ENCODE data around the gene HAUS5. TPM values are rescaled to one million over a fixed set of nuclear protein-coding genes. Genes with fewer than 3 reads are reported as not detected.

HAUS5 gene
- total and polyA plus RNA-seq, 2 of the 8 experiments (the other 6 are each of a cell fraction or from before 2014, with no cell fraction given): 13.8 to 25.7 TPM

GRCh38 chr19:35628565-35629331 lies 16.2 kb downstream of the HAUS5 start, which contains the start of gene RBM42:
RBM42 (plus strand) TSS chr19:35629036; CDS start chr19:35629154, 118 bp downstream.
- H3K56ac ChIP-seq (replicated peaks; ENCODE audit: insufficient read length, low read depth, low read length): peak within 1 kb of the TSS; percentile 40
- peak within 1 kb of the TSS; percentile 66 to 95 (median 83) for H3K4me3 ChIP-seq (ENCODE audit: extremely low read depth in 1 of 4, insufficient read depth in 2 of 4, low read depth in 3 of 4, low read length in 4 of 4)
- FAIRE-seq: peak; percentile 97
- H3K23ac ChIP-seq (ENCODE audit: insufficient read length): no peak within 1 kb of the TSS
- DNase-seq (ENCODE audit: low read depth in 1 of 2, low spot score in 2 of 2): peak; percentile 97 to 100
- peak within 1 kb of the TSS; percentile 61 for H4K5ac ChIP-seq (ENCODE audit: insufficient read length, low read depth, low read length)
- H3K4ac ChIP-seq (replicated peaks; ENCODE audit: insufficient read length, low read depth, low read length): peak within 1 kb of the TSS; percentile 69
- WGBS, 2 experiments (ENCODE audit: extremely low coverage in 1 of 2, insufficient coverage in 1 of 2, insufficient read length in 1 of 2, insufficient replicate concordance in 2 of 2, low coverage in 1 of 2, low lambda C conversion rate in 2 of 2, missing lambda C conversion rate in 1 of 2): 1% methylated on average over 51 of the region's 56 CpGs; no CpG with 5 or more reads in 1 of the 2 experiments
- H3K4me2 ChIP-seq (ENCODE audit: insufficient read depth in 1 of 2, low read depth in 2 of 2, low read length in 2 of 2): peak within 1 kb of the TSS; percentile 85 to 99
- H2AK5ac ChIP-seq (ENCODE audit: low read depth, low read length): no peak within 1 kb of the TSS
- H3K36me3 ChIP-seq (ENCODE audit: control insufficient read depth in 2 of 4, insufficient read depth in 4 of 4, low read length in 3 of 4): peaks cover 12 to 29% (median 19%) of the 10 kb centered on the region in 4 experiments
- H2BK120ac ChIP-seq (replicated peaks; ENCODE audit: low read depth, low read length): peak within 1 kb of the TSS; percentile 72
- H2BK15ac ChIP-seq (ENCODE audit: low read length): no peak within 1 kb of the TSS
- H4K20me1 ChIP-seq (replicated peaks in 1 of 2; ENCODE audit: control insufficient read depth in 1 of 2, insufficient read depth in 2 of 2, low read length in 2 of 2): peaks cover 0 to 4% of the 10 kb centered on the region in 2 experiments
- H3K79me2 ChIP-seq (ENCODE audit: control insufficient read depth in 1 of 2, insufficient read depth in 2 of 2, low read length in 2 of 2): peaks cover 0 to 6% of the 10 kb centered on the region in 2 experiments; a peak in 1 of 4 replicates
- H3K9ac ChIP-seq (replicated peaks in 1 of 4; ENCODE audit: extremely low read depth in 1 of 4, low read depth in 3 of 4, low read length in 3 of 4): peak within 1 kb of the TSS; percentile 72 to 82 (median 74)
- no peak within 1 kb of the TSS for H4K91ac ChIP-seq (replicated peaks; ENCODE audit: insufficient read length, low read length)
- peaks cover 0 to 4% (median 3%) of the 10 kb centered on the region in 4 experiments; a peak in 2 of 7 replicates for H3K4me1 ChIP-seq (replicated peaks in 1 of 4; ENCODE audit: control insufficient read depth in 3 of 4, insufficient read depth in 4 of 4, low read length in 3 of 4)
- H3K79me1 ChIP-seq (ENCODE audit: low read depth, low read length): no peaks in the 10 kb centered on the region; the same call in 1 of the 2 replicates
- POLR2A ChIA-PET (ENCODE audit: partially characterized antibody): interaction anchor here (1.0 to 2.8 kb wide), 5 partner anchors 9 to 120 kb away, joined by 3 to 8 read pairs (median 5); partner anchors contain the start of gene HAUS5
- H2BK12ac ChIP-seq (ENCODE audit: low read depth, low read length): no peak within 1 kb of the TSS
- H3K18ac ChIP-seq (ENCODE audit: extremely low read depth, low read length): no peak within 1 kb of the TSS
- H3K14ac ChIP-seq (ENCODE audit: insufficient read length): no peak within 1 kb of the TSS
- H3K9me3 ChIP-seq (ENCODE audit: insufficient read depth in 2 of 2, low read depth in 1 of 2, low read length in 1 of 2): no peaks in the 10 kb centered on the region
- no peak within 1 kb of the TSS for H2BK20ac ChIP-seq (ENCODE audit: low read length)
- H3K23me2 ChIP-seq (ENCODE audit: low read depth, low read length): peaks cover 10% of the 10 kb centered on the region
- H2BK5ac ChIP-seq (ENCODE audit: low read depth, low read length): no peak within 1 kb of the TSS
- peak within 1 kb of the TSS; percentile 89 for H4K8ac ChIP-seq (ENCODE audit: extremely low read depth, insufficient read depth, low read length)
- peak within 1 kb of the TSS; percentile 44 for H3K27ac ChIP-seq (ENCODE audit: low read depth, low read length)
- H3K27me3 ChIP-seq (replicated peaks in 1 of 4; ENCODE audit: control insufficient read depth in 3 of 4, extremely low read depth in 1 of 4, insufficient read depth in 3 of 4, low read length in 3 of 4): no peaks in the 10 kb centered on the region
- H2AFZ ChIP-seq (ENCODE audit: low read length): peak within 1 kb of the TSS; percentile 64; the same call in 1 of the 2 replicates
- CTCF ChIA-PET (ENCODE audit: partially characterized antibody): interaction anchor here (1.3 kb wide), 1 partner anchor 14 kb away, joined by 4 read pairs; no protein-coding TSS in a partner anchor
- TF ChIP-seq USF2 (IDR thresholded peaks at IDR 0.05; ENCODE audit: low read length) (peak; percentile 4; the same call in 1 of the 2 replicates), GABPA (IDR thresholded peaks at IDR 0.05; ENCODE audit: borderline replicate concordance, insufficient read depth, low read length) (no peak), RBBP5 (IDR thresholded peaks at IDR 0.05; ENCODE audit: borderline replicate concordance, low read depth, low read length) (peak; percentile 58; the same call in 1 of the 2 replicates), ATF3 (IDR thresholded peaks at IDR 0.05; ENCODE audit: insufficient read depth, low read depth, low read length) (peak; percentile 99), CEBPB (IDR thresholded peaks at IDR 0.05; ENCODE audit: low read depth, low read length) (0 out of 2 replicates have a peak, but pooled peaks have one; percentile 7), CHD1 (IDR thresholded peaks at IDR 0.05; ENCODE audit: low read depth, low read length) (no peak), JUN (IDR thresholded peaks at IDR 0.05; ENCODE audit: low read depth, low read length) (peak; percentile 73), CHD2 (IDR thresholded peaks at IDR 0.05; ENCODE audit: low read length) (peak; percentile 87), POLR2A (IDR thresholded peaks at IDR 0.05; ENCODE audit: control extremely low read depth in 1 of 2, low read depth in 2 of 2, low read length in 2 of 2) (peak in 1 of 2 experiments; percentile 59; a peak in 1 of 3 replicates)
